ENCODE measurements around the gene SEMA4G.

GRCh38 chr10:101016814-101017213 is 47.5 kb downstream of the SEMA4G start:
- no peak for TF ChIP-seq CTCF (IDR thresholded peaks at IDR 0.05)
- TF ChIP-seq POLR2A (IDR thresholded peaks at IDR 0.05): no peak

All from lower leg skin (tissue), 3 donors.